ENCODE data around the gene C3orf20.
"Not testable (repeated sequence)": the region's sequence is repeated elsewhere in the genome, so short reads cannot be mapped to it uniquely, and the experiment has no call there.

C3orf20 gene

GRCh38 chr3:14651440-14652251 lies 23.3 kb upstream of the C3orf20 start, which contains the start of gene CCDC174:
Gene CCDC174, plus strand, starts transcription at chr3:14651762. Its CDS starts 75 bp downstream, at chr3:14651837.
- peak; percentile 94 for DNase-seq

- DNase-seq, result not testable (repeated sequence)
Observed at GRCh38 chr3:14652360-14652907, 22.5 kb upstream of the C3orf20 start.

GRCh38 chr3:14657579-14657978 lies 17.4 kb upstream of the C3orf20 start:
- DNase-seq, result no peak

GRCh38 chr3:14658978-14659377 lies 16.0 kb upstream of the C3orf20 start:
- no peak for DNase-seq

GRCh38 chr3:14660942-14661341 lies 14.0 kb upstream of the C3orf20 start:
- no peak for DNase-seq

GRCh38 chr3:14663396-14664135 lies 11.4 kb upstream of the C3orf20 start:
- DNase-seq, result no peak

GRCh38 chr3:14664170-14664569 lies 10.8 kb upstream of the C3orf20 start:
- DNase-seq, result no peak

GRCh38 chr3:14672588-14672987 lies 2.4 kb upstream of the C3orf20 start:
- no peak for DNase-seq

GRCh38 chr3:14676881-14677280 lies 1.9 kb downstream of the C3orf20 start:
- no peak for DNase-seq

GRCh38 chr3:14678015-14678503 lies 3.1 kb downstream of the C3orf20 start:
- no peak for DNase-seq

- no peak for DNase-seq
Observed at GRCh38 chr3:14680115-14680514, 5.2 kb downstream of the C3orf20 start.

GRCh38 chr3:14680716-14681115 lies 5.8 kb downstream of the C3orf20 start:
- no peak for DNase-seq

- no peak for DNase-seq
Observed at GRCh38 chr3:14684447-14684846, 9.5 kb downstream of the C3orf20 start.

- no peak for DNase-seq
Observed at GRCh38 chr3:14685179-14685578, 10.2 kb downstream of the C3orf20 start.

GRCh38 chr3:14687360-14687759 lies 12.4 kb downstream of the C3orf20 start:
- DNase-seq, result no peak

- DNase-seq, result no peak
Observed at GRCh38 chr3:14688525-14688924, 13.6 kb downstream of the C3orf20 start.

- DNase-seq, result no peak
Observed at GRCh38 chr3:14689247-14689980, 14.5 kb downstream of the C3orf20 start.

- no peak for DNase-seq
Observed at GRCh38 chr3:14691239-14691638, 16.3 kb downstream of the C3orf20 start.

GRCh38 chr3:14691719-14692118 lies 16.8 kb downstream of the C3orf20 start:
- DNase-seq, result no peak

- DNase-seq, result no peak
Observed at GRCh38 chr3:14698601-14699244, 23.8 kb downstream of the C3orf20 start.

- DNase-seq, result no peak
Observed at GRCh38 chr3:14699643-14700042, 24.7 kb downstream of the C3orf20 start.

- no peak for DNase-seq
Observed at GRCh38 chr3:14700891-14701290, 25.9 kb downstream of the C3orf20 start.

All from CD4-positive, alpha-beta T cell treated with Interleukin-6 for 4 hours (primary cell).